HEK293 (cell line): ENCODE measurements around the gene MRPL28.

Source experiments
- ZEB2 ChIP-seq: fragments of 450-650 bp; formaldehyde crosslinking; IDR thresholded peaks from 2 replicates; pipeline ENCODE4 v1.5.1; 2016; ENCODE audit warnings: missing biosample characterization, missing genetic modification characterization
- ZFP41 ChIP-seq: fragments of 450-650 bp; formaldehyde crosslinking; IDR thresholded peaks from 2 replicates; pipeline ENCODE4 v1.5.1; 2016; ENCODE audit warnings: missing biosample characterization, missing genetic modification characterization, borderline replicate concordance
- ZNF112 ChIP-seq: fragments of 450-650 bp; formaldehyde crosslinking; IDR thresholded peaks from 2 replicates; pipeline ENCODE4 v1.5.0; 2017; ENCODE audit warnings: missing biosample characterization, missing genetic modification characterization
- ZNF146 ChIP-seq: fragments of 450-650 bp; formaldehyde crosslinking; IDR thresholded peaks from 2 replicates; pipeline ENCODE4 v1.5.1; 2016; ENCODE audit warnings: missing biosample characterization, missing genetic modification characterization
- ZNF768 ChIP-seq: fragments of 450-650 bp; formaldehyde crosslinking; IDR thresholded peaks from 2 replicates; pipeline ENCODE4 v1.5.1; 2018; ENCODE audit warnings: missing biosample characterization, mild to moderate bottlenecking, missing genetic modification characterization
- TF ChIP-seq, protein P1 (sequence below): fragments of 450-650 bp; formaldehyde crosslinking; IDR thresholded peaks from 2 replicates; pipeline ENCODE4 v1.5.1; 2016; ENCODE audit warnings: missing biosample characterization, missing genetic modification characterization
- TF ChIP-seq, protein P2 (sequence below): sonication (generic); formaldehyde crosslinking; IDR thresholded peaks from 2 replicates; pipeline ENCODE4 v1.8.1; 2022; ENCODE audit warnings: mild to moderate bottlenecking, moderate library complexity, missing genetic modification reagents
- TF ChIP-seq, protein P3 (sequence below): fragments of 450-650 bp; formaldehyde crosslinking; IDR thresholded peaks from 2 replicates; pipeline ENCODE4 v1.5.1; 2016; ENCODE audit warnings: missing biosample characterization, missing genetic modification characterization, borderline replicate concordance
- TF ChIP-seq, protein P4 (sequence below): fragments of 450-650 bp; formaldehyde crosslinking; IDR thresholded peaks from 2 replicates; pipeline ENCODE4 v1.5.1; 2016; ENCODE audit warnings: missing biosample characterization, missing genetic modification characterization

DNA sequence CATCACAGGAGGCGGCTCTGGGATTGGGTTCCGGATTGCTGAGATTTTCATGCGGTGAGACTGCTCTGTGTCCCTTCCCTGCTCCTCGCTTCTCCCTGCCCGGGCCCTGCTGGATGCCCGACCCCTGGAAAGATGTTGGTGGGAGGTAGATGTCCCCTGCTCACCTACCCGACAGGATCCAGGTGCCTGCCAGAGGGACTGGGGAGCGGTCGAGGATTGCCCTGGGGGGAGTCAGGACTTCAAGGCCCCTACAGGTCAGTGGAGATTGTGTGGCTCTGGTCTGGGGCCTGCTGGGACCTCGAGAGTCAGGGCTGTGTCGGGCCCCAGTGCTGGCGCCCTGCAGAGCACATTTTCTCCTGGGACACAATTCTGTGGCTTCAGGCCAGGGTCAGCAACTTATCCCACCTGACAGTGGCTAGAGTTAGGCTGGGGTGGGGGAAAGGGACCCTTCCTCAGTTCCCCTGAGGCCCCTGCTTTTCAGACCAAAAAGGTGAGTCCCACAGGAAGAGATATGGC lies 34.7 kb upstream of the MRPL28 start:
- TF ChIP-seq, protein P1, sequence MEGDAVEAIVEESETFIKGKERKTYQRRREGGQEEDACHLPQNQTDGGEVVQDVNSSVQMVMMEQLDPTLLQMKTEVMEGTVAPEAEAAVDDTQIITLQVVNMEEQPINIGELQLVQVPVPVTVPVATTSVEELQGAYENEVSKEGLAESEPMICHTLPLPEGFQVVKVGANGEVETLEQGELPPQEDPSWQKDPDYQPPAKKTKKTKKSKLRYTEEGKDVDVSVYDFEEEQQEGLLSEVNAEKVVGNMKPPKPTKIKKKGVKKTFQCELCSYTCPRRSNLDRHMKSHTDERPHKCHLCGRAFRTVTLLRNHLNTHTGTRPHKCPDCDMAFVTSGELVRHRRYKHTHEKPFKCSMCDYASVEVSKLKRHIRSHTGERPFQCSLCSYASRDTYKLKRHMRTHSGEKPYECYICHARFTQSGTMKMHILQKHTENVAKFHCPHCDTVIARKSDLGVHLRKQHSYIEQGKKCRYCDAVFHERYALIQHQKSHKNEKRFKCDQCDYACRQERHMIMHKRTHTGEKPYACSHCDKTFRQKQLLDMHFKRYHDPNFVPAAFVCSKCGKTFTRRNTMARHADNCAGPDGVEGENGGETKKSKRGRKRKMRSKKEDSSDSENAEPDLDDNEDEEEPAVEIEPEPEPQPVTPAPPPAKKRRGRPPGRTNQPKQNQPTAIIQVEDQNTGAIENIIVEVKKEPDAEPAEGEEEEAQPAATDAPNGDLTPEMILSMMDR (tag by site-specific recombination), result no peak
- TF ChIP-seq ZNF768 (tag by site-specific recombination) (no peak), ZNF112 (tag by site-specific recombination) (no peak), ZFP41 (tag by site-specific recombination) (no peak), ZEB2 (tag by site-specific recombination) (no peak), ZNF146 (tag by site-specific recombination) (no peak)
- TF ChIP-seq, protein P2, sequence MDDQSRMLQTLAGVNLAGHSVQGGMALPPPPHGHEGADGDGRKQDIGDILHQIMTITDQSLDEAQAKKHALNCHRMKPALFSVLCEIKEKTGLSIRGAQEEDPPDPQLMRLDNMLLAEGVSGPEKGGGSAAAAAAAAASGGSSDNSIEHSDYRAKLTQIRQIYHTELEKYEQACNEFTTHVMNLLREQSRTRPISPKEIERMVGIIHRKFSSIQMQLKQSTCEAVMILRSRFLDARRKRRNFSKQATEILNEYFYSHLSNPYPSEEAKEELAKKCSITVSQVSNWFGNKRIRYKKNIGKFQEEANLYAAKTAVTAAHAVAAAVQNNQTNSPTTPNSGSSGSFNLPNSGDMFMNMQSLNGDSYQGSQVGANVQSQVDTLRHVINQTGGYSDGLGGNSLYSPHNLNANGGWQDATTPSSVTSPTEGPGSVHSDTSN (CRISPR knock-in tag), result no peak
- TF ChIP-seq, protein P3, sequence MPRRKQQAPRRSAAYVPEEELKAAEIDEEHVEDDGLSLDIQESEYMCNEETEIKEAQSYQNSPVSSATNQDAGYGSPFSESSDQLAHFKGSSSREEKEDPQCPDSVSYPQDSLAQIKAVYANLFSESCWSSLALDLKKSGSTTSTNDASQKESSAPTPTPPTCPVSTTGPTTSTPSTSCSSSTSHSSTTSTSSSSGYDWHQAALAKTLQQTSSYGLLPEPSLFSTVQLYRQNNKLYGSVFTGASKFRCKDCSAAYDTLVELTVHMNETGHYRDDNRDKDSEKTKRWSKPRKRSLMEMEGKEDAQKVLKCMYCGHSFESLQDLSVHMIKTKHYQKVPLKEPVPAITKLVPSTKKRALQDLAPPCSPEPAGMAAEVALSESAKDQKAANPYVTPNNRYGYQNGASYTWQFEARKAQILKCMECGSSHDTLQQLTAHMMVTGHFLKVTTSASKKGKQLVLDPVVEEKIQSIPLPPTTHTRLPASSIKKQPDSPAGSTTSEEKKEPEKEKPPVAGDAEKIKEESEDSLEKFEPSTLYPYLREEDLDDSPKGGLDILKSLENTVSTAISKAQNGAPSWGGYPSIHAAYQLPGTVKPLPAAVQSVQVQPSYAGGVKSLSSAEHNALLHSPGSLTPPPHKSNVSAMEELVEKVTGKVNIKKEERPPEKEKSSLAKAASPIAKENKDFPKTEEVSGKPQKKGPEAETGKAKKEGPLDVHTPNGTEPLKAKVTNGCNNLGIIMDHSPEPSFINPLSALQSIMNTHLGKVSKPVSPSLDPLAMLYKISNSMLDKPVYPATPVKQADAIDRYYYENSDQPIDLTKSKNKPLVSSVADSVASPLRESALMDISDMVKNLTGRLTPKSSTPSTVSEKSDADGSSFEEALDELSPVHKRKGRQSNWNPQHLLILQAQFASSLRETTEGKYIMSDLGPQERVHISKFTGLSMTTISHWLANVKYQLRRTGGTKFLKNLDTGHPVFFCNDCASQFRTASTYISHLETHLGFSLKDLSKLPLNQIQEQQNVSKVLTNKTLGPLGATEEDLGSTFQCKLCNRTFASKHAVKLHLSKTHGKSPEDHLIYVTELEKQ (tag by site-specific recombination), result no peak
- TF ChIP-seq, protein P4, sequence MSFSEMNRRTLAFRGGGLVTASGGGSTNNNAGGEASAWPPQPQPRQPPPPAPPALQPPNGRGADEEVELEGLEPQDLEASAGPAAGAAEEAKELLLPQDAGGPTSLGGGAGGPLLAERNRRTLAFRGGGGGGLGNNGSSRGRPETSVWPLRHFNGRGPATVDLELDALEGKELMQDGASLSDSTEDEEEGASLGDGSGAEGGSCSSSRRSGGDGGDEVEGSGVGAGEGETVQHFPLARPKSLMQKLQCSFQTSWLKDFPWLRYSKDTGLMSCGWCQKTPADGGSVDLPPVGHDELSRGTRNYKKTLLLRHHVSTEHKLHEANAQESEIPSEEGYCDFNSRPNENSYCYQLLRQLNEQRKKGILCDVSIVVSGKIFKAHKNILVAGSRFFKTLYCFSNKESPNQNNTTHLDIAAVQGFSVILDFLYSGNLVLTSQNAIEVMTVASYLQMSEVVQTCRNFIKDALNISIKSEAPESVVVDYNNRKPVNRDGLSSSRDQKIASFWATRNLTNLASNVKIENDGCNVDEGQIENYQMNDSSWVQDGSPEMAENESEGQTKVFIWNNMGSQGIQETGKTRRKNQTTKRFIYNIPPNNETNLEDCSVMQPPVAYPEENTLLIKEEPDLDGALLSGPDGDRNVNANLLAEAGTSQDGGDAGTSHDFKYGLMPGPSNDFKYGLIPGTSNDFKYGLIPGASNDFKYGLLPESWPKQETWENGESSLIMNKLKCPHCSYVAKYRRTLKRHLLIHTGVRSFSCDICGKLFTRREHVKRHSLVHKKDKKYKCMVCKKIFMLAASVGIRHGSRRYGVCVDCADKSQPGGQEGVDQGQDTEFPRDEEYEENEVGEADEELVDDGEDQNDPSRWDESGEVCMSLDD, result no peak
